HEK293 (cell line): ENCODE results near the gene PIP5KL1.

ENCODE experiments used
- EGR2 ChIP-seq: fragments of 450-650 bp; formaldehyde crosslinking; IDR thresholded peaks from 2 replicates; pipeline ENCODE4 v1.5.1; 2016; ENCODE audit warnings: low read depth, missing biosample characterization, missing genetic modification characterization
- FEZF1 ChIP-seq: fragments of 450-650 bp; formaldehyde crosslinking; IDR thresholded peaks from 2 replicates; pipeline ENCODE4 v1.5.1; 2016; ENCODE audit warnings: missing biosample characterization, missing genetic modification characterization
- HOXD13 ChIP-seq: sonication (generic); formaldehyde crosslinking; IDR thresholded peaks from 2 replicates; pipeline ENCODE4 v1.8.0; 2022; ENCODE audit warnings: missing genetic modification reagents, borderline replicate concordance
- MYNN ChIP-seq: fragments of 450-650 bp; formaldehyde crosslinking; IDR thresholded peaks from 2 replicates; pipeline ENCODE4 v1.5.1; 2016; ENCODE audit warnings: missing biosample characterization, missing genetic modification characterization, borderline replicate concordance
- YY1 ChIP-seq: fragments of 450-650 bp; formaldehyde crosslinking; IDR thresholded peaks from 2 replicates; pipeline ENCODE4 v1.5.1; 2018; ENCODE audit warnings: missing biosample characterization, missing genetic modification characterization
- YY2 ChIP-seq: fragments of 450-650 bp; formaldehyde crosslinking; IDR thresholded peaks from 2 replicates; pipeline ENCODE4 v1.5.1; 2016; ENCODE audit warnings: missing biosample characterization, missing genetic modification characterization
- ZBTB17 ChIP-seq: fragments of 450-650 bp; formaldehyde crosslinking; IDR thresholded peaks from 2 replicates; pipeline ENCODE4 v1.5.1; 2016; ENCODE audit warnings: missing biosample characterization, missing genetic modification characterization
- ZFP3 ChIP-seq: fragments of 450-650 bp; formaldehyde crosslinking; IDR thresholded peaks from 2 replicates; pipeline ENCODE4 v1.5.1; 2016; ENCODE audit warnings: low read depth, missing biosample characterization, missing genetic modification characterization
- ZFP37 ChIP-seq: fragments of 450-650 bp; formaldehyde crosslinking; IDR thresholded peaks from 2 replicates; pipeline ENCODE4 v1.5.1; 2016; ENCODE audit warnings: missing biosample characterization, missing genetic modification characterization
- ZNF140 ChIP-seq: fragments of 450-650 bp; formaldehyde crosslinking; IDR thresholded peaks from 2 replicates; pipeline ENCODE4 v1.5.1; 2016; ENCODE audit warnings: missing biosample characterization, missing genetic modification characterization
- ZNF202 ChIP-seq: fragments of 450-650 bp; formaldehyde crosslinking; IDR thresholded peaks from 2 replicates; pipeline ENCODE4 v1.5.1; 2016; ENCODE audit warnings: missing biosample characterization, missing genetic modification characterization, borderline replicate concordance
- ZNF211 ChIP-seq: fragments of 450-650 bp; formaldehyde crosslinking; IDR thresholded peaks from 2 replicates; pipeline ENCODE4 v1.5.1; 2016; ENCODE audit warnings: low read depth, missing biosample characterization, missing genetic modification characterization
- ZNF26 ChIP-seq: fragments of 450-650 bp; formaldehyde crosslinking; IDR thresholded peaks from 2 replicates; pipeline ENCODE4 v1.5.1; 2016; ENCODE audit warnings: missing biosample characterization, missing genetic modification characterization
- ZNF266 ChIP-seq: fragments of 450-650 bp; formaldehyde crosslinking; IDR thresholded peaks from 2 replicates; pipeline ENCODE4 v1.5.1; 2016; ENCODE audit warnings: missing biosample characterization, missing genetic modification characterization, low read depth
- ZNF302 ChIP-seq: fragments of 450-650 bp; formaldehyde crosslinking; IDR thresholded peaks from 2 replicates; pipeline ENCODE4 v1.5.1; 2016; ENCODE audit warnings: missing biosample characterization, missing genetic modification characterization, low read depth
- ZNF311 ChIP-seq: fragments of 450-650 bp; formaldehyde crosslinking; IDR thresholded peaks from 2 replicates; pipeline ENCODE4 v1.5.1; 2017; ENCODE audit warnings: missing biosample characterization, missing genetic modification characterization, borderline replicate concordance
- ZNF350 ChIP-seq: fragments of 450-650 bp; formaldehyde crosslinking; IDR thresholded peaks from 2 replicates; pipeline ENCODE4 v1.5.0; 2017; ENCODE audit warnings: missing biosample characterization, mild to moderate bottlenecking, missing genetic modification characterization
- ZNF37A ChIP-seq: fragments of 450-650 bp; IDR thresholded peaks from 2 replicates; pipeline ENCODE4 v1.5.1; 2018; ENCODE audit warnings: missing biosample characterization, missing genetic modification characterization
- ZNF610 ChIP-seq: fragments of 450-650 bp; formaldehyde crosslinking; IDR thresholded peaks from 2 replicates; pipeline ENCODE4 v1.5.1; 2016; ENCODE audit warnings: missing biosample characterization, missing genetic modification characterization, borderline replicate concordance
- ZNF654 ChIP-seq: fragments of 450-650 bp; formaldehyde crosslinking; IDR thresholded peaks from 2 replicates; pipeline ENCODE4 v1.5.1; 2016; ENCODE audit warnings: low read depth, missing biosample characterization, missing genetic modification characterization
- ZNF658 ChIP-seq: fragments of 450-650 bp; formaldehyde crosslinking; IDR thresholded peaks from 2 replicates; pipeline ENCODE4; 2016; ENCODE audit warnings: missing biosample characterization, missing genetic modification characterization
- ZNF747 ChIP-seq: fragments of 450-650 bp; formaldehyde crosslinking; IDR thresholded peaks from 2 replicates; pipeline ENCODE4 v1.5.1; 2016; ENCODE audit warnings: missing biosample characterization, missing genetic modification characterization
- ZNF843 ChIP-seq: fragments of 450-650 bp; formaldehyde crosslinking; IDR thresholded peaks from 2 replicates; pipeline ENCODE4 v1.5.1; 2016; ENCODE audit warnings: missing biosample characterization, missing genetic modification characterization
- ZSCAN16 ChIP-seq: fragments of 450-650 bp; formaldehyde crosslinking; IDR thresholded peaks from 2 replicates; pipeline ENCODE4 v1.5.1; 2016; ENCODE audit warnings: missing biosample characterization, missing genetic modification characterization
- TF ChIP-seq, protein P1 (sequence below): fragments of 450-650 bp; formaldehyde crosslinking; conservative IDR thresholded peaks from 2 replicates; pipeline ENCODE4 v1.5.1; 2016; ENCODE audit warnings: low read depth, missing biosample characterization, missing genetic modification characterization
- TF ChIP-seq, protein P2 (sequence below): fragments of 450-650 bp; formaldehyde crosslinking; IDR thresholded peaks from 2 replicates; pipeline ENCODE4 v1.5.1; 2016; ENCODE audit warnings: missing biosample characterization, missing genetic modification characterization
- TF ChIP-seq, protein P3 (sequence below): fragments of 450-650 bp; formaldehyde crosslinking; IDR thresholded peaks from 2 replicates; pipeline ENCODE4 v1.5.1; 2016; ENCODE audit warnings: missing biosample characterization, missing genetic modification characterization
- TF ChIP-seq, protein P4 (sequence below): fragments of 450-650 bp; formaldehyde crosslinking; IDR thresholded peaks from 2 replicates; pipeline ENCODE4 v1.5.1; 2016; ENCODE audit warnings: missing biosample characterization, missing genetic modification characterization

Gene PIP5KL1

DNA sequence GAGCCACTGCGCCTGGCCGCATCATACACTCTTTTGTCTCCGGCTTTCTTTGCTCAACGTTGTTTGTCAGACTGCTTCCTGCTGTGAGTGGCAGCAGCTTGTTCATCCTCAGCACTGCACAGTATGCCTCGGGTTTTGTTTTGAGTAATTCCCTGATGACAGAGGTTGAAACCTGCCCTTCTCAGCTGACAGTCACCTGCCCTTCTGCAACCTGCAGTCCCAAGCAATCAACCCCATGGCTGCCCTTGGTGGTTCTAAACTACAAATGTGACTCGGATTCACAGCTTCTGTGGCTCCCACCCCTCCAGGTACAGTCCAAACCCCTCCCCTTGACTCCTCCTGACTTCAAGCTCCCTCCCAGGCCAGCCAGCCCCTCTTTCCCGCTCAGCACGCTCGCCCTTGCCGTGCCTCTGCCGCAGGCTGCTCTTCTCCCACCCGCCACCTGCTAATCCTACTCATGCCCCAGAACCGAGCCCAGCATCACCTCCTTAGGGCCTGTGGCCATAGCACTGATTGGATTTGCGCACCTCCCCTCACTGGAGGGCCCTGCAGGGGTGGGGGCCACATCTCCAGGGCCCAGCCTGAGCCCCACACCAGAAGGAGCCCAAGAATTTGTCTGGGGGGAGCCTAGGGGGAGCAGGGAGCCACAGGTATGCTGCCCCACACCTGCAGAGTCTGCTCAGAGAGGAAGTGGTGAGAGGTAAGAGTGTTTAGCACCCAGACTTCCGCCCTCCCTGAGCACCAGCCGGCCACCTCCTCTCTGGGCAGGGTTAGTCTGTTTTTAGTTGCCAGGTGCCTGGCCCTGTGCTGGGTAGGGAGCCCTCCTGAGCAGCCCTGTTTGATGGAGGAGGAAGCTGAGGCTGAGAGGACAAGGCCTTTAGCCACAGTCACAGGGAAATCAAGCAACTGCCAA lies 40.1 kb upstream of the PIP5KL1 start (continued):
- TF ChIP-seq, protein P1, sequence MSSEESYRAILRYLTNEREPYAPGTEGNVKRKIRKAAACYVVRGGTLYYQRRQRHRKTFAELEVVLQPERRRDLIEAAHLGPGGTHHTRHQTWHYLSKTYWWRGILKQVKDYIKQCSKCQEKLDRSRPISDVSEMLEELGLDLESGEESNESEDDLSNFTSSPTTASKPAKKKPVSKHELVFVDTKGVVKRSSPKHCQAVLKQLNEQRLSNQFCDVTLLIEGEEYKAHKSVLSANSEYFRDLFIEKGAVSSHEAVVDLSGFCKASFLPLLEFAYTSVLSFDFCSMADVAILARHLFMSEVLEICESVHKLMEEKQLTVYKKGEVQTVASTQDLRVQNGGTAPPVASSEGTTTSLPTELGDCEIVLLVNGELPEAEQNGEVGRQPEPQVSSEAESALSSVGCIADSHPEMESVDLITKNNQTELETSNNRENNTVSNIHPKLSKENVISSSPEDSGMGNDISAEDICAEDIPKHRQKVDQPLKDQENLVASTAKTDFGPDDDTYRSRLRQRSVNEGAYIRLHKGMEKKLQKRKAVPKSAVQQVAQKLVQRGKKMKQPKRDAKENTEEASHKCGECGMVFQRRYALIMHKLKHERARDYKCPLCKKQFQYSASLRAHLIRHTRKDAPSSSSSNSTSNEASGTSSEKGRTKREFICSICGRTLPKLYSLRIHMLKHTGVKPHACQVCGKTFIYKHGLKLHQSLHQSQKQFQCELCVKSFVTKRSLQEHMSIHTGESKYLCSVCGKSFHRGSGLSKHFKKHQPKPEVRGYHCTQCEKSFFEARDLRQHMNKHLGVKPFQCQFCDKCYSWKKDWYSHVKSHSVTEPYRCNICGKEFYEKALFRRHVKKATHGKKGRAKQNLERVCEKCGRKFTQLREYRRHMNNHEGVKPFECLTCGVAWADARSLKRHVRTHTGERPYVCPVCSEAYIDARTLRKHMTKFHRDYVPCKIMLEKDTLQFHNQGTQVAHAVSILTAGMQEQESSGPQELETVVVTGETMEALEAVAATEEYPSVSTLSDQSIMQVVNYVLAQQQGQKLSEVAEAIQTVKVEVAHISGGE (tag by site-specific recombination) = no peak
- no peak for TF ChIP-seq ZNF658 (tag by site-specific recombination)
- TF ChIP-seq FEZF1 (tag by site-specific recombination) = no peak
- no peak for TF ChIP-seq EGR2 (tag by site-specific recombination)
- TF ChIP-seq YY2 = no peak
- TF ChIP-seq ZNF311 (tag by site-specific recombination) = no peak
- TF ChIP-seq MYNN (tag by site-specific recombination) = no peak
- no peak for TF ChIP-seq ZFP3 (tag by site-specific recombination)
- TF ChIP-seq, protein P2, sequence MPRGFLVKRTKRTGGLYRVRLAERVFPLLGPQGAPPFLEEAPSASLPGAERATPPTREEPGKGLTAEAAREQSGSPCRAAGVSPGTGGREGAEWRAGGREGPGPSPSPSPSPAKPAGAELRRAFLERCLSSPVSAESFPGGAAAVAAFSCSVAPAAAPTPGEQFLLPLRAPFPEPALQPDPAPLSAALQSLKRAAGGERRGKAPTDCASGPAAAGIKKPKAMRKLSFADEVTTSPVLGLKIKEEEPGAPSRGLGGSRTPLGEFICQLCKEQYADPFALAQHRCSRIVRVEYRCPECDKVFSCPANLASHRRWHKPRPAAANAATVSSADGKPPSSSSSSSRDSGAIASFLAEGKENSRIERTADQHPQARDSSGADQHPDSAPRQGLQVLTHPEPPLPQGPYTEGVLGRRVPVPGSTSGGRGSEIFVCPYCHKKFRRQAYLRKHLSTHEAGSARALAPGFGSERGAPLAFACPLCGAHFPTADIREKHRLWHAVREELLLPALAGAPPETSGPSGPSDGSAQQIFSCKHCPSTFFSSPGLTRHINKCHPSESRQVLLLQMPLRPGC (tag by site-specific recombination) = no peak
- TF ChIP-seq ZNF610 (tag by site-specific recombination) = no peak
- TF ChIP-seq ZNF747 (tag by site-specific recombination) = no peak
- no peak for TF ChIP-seq ZNF843 (tag by site-specific recombination)
- TF ChIP-seq ZSCAN16 (tag by site-specific recombination) = no peak
- TF ChIP-seq ZNF26 = no peak
- TF ChIP-seq, protein P3, sequence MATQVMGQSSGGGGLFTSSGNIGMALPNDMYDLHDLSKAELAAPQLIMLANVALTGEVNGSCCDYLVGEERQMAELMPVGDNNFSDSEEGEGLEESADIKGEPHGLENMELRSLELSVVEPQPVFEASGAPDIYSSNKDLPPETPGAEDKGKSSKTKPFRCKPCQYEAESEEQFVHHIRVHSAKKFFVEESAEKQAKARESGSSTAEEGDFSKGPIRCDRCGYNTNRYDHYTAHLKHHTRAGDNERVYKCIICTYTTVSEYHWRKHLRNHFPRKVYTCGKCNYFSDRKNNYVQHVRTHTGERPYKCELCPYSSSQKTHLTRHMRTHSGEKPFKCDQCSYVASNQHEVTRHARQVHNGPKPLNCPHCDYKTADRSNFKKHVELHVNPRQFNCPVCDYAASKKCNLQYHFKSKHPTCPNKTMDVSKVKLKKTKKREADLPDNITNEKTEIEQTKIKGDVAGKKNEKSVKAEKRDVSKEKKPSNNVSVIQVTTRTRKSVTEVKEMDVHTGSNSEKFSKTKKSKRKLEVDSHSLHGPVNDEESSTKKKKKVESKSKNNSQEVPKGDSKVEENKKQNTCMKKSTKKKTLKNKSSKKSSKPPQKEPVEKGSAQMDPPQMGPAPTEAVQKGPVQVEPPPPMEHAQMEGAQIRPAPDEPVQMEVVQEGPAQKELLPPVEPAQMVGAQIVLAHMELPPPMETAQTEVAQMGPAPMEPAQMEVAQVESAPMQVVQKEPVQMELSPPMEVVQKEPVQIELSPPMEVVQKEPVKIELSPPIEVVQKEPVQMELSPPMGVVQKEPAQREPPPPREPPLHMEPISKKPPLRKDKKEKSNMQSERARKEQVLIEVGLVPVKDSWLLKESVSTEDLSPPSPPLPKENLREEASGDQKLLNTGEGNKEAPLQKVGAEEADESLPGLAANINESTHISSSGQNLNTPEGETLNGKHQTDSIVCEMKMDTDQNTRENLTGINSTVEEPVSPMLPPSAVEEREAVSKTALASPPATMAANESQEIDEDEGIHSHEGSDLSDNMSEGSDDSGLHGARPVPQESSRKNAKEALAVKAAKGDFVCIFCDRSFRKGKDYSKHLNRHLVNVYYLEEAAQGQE (tag by site-specific recombination) = no peak
- no peak for TF ChIP-seq ZNF202 (tag by site-specific recombination)
- no peak for TF ChIP-seq HOXD13 (CRISPR knock-in tag)
- peak; percentile 93 for TF ChIP-seq ZBTB17 (tag by site-specific recombination)
- TF ChIP-seq ZNF654 (tag by site-specific recombination) = no peak
- TF ChIP-seq ZNF37A (tag by site-specific recombination) = no peak
- no peak for TF ChIP-seq ZNF350 (tag by site-specific recombination)
- no peak for TF ChIP-seq ZNF211
- TF ChIP-seq YY1 = no peak
- no peak for TF ChIP-seq ZNF266 (tag by site-specific recombination)
- TF ChIP-seq ZNF140 (tag by site-specific recombination) = no peak
- no peak for TF ChIP-seq ZFP37 (tag by site-specific recombination)
- TF ChIP-seq, protein P4, sequence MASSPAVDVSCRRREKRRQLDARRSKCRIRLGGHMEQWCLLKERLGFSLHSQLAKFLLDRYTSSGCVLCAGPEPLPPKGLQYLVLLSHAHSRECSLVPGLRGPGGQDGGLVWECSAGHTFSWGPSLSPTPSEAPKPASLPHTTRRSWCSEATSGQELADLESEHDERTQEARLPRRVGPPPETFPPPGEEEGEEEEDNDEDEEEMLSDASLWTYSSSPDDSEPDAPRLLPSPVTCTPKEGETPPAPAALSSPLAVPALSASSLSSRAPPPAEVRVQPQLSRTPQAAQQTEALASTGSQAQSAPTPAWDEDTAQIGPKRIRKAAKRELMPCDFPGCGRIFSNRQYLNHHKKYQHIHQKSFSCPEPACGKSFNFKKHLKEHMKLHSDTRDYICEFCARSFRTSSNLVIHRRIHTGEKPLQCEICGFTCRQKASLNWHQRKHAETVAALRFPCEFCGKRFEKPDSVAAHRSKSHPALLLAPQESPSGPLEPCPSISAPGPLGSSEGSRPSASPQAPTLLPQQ (tag by site-specific recombination) = no peak
- TF ChIP-seq ZNF302 (tag by site-specific recombination) = no peak
